Measurements from ENCODE around the gene BAIAP2. TPM values are rescaled to one million over a fixed set of nuclear protein-coding genes. Genes with fewer than 3 reads are reported as not detected.
"Not testable (repeated sequence)": the region's sequence is repeated elsewhere in the genome, so short reads cannot be mapped to it uniquely, and the experiment has no call there.

The BAIAP2 gene
- total RNA-seq, 1 donor from 2014 or later = 111 TPM

DNA sequence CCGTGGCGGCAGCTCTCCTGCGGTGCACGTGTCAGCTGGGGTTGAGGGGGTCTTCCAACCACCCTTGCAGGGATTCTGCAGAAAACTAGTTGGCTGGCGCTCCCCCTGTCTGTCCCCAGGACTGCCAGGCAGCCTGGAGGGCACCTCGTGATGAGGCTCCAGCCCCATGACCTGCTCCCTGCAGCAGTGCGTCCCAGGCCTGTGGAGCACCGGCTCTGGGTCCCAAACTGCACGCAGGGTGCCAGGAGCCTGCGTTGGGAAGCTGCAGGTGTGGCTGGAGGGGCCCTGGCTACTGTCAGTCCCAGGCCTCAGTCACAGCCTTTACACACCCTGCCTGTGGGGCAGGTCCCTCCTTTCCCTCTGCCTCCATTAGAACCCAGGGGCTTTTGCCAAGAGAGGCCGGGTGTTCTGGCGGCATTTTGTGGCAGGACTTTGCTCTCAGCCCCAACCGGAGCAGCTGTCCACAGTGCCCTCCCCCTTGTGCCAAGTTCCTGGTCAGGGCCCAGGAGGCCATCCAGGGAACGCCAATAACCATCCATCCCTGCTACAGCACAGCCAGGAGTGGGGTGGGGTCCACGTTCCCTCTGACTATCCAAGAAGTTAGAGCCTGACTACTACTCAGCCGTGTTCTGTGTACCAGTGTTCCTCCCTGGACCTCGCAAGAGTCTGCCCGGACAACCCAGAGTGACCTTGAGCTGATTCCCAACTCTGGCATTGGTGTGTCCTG is 34.2 kb upstream of the BAIAP2 start:
- ATAC-seq = no peak

DNA sequence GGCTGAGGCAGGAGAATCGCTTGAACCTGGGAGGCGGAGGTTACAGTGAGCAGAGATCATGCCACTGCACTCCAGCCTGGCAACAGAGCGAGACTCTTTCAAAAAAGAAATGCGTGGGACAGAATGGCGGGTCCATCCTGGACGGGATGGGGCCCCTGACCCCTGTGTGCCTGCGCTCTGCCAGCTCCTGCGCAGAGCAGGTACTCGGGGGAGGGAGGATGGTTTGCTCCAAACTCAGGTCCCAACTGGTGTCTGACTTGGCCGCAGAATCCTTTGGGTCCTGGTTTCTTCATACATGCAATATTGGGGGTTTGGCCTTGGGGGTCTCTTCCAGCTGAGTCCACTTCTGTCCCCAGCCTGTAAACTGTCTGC is 33.0 kb upstream of the BAIAP2 start:
- ATAC-seq = no peak

DNA sequence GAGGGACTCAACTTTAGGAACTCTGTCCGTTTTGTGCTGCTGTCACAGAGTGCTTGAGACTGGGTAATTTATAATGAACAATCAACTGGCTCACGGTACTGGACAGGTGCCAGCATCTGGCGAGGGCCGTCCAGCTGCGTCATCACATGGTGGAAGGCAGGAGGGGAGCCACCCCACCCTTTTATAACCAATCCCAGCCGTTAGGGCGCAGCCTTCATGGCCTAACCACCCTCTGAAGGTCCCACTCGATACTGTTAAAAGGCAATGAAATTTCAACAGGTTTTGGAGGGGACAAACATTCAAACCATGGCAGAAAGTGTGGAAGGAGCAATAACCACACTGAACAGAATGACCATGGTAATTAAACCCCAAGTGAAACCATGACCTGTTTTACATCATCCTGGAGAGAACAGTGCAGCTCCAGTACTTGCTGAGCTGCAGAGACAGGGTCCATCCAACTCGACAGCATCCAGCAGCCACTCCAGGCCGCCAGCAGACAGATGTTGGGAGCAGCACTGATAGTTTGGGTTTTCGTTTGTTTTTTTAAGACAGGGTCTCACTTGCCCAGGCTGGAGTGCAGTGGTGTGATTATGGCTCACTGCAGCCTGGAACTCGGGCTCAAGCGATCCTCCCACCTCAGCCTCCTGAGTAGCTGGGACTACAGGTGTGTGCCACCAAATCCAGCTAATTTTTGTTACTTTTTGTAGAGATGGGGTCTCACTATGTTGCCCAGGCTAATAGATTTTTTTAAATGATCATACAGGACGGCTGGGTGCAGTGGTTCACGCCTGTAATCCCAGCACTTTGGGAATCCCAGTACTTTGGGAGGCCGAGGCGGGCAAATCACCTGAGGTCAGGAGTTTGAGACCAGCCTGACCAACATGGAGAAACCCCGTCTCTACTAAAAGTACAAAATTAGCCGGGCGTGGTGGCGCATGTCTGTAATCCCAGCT is 32.3 kb upstream of the BAIAP2 start:
- peak; percentile 49 for ATAC-seq

DNA sequence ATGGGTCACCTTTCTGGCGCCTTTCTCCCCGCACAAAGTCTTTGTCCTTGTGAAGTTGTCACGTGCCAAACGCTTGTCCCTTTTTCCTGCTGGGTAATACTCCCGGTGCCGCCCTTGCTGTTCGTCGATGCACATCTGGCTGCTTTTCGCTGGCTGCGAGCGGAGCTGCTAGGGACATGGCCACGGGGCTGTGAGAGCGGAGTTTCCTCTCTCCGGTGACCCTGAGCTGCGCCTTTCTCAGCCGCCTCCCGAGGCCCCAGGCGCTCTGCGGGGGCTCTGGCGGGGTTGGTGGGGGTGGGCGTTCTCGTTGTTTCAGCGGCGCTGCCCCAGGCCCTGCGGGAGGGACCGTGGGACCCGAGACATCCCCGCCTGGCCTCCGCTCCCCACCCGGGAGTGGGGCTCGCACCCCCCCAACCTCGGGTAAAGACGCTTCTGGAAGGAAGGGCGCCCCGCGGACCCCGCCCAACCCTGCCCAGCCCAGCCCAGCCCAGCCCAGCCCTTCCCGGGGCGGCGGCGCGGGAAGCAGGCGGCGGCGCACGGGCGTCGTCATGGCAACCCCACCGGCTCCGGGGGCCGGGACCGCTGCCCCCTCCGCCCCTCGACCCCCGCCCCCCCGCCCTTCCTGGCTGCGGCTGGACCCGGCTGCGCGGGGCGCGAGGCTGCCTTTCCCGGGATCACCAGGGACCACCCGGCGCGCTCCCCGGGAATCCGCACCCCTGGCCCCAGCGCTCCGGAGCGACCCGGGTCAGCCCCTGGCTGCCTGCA is 31.1 kb upstream of the BAIAP2 start:
- peak; percentile 36 for ATAC-seq

DNA sequence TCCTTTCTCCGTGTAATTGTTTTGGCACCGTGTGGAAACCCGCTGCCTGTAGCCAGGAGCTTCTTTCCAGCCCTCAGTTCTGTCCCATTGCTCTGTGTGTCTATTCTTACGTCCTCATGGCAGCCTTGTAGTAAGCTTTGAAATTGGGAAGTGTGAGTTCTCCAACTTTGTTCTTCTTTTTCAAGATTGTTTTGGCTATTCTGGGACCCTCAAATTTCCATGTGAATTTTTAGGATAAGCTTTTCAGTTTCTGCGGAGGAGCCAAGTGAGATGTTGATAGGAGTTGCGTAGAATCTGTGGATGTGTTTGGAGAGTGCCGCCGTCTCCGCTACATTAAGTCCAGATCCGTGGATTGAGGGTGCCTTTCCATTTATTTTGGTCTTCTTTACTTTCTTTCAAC is 28.1 kb upstream of the BAIAP2 start:
- no peak for ATAC-seq

DNA sequence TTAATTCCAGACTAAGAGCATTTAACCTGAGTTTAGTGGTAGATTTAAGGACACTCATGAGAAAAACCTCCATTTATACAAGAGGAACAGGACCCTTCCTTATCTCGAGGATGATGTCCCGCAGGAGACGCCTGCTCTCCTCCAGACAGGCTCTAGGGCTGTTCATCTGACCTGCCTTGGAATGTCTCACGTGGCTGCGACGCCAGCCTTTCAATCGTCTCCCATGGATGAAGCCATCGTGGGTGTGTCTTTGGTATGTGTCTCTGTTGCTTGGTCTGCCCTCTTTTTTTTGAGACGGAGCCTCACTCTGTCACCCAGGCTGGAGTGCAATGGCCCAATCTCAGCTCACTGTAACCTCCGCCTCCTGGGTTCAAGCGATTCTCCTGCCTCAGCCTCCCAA is 26.8 kb upstream of the BAIAP2 start:
- no peak for ATAC-seq

DNA sequence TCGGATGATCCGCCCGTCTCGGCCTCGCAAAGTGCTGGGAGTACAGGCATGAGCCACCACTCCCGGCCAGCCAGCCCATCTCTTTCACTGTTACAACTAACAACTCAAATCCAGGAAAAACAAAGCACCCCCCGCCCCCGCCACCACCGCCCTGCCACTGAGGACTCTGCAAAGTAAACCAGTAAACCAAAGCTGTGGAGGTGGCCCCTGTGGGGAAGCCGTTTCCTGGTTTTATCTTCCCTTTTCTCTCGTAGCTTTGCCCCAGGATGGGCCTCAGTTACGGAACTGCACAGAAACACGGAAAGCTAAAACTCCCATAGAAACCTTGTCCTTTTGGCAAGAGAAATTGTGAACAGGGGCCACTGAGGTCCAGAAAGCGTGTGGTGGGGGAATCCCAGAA is 25.8 kb upstream of the BAIAP2 start:
- no peak for ATAC-seq

DNA sequence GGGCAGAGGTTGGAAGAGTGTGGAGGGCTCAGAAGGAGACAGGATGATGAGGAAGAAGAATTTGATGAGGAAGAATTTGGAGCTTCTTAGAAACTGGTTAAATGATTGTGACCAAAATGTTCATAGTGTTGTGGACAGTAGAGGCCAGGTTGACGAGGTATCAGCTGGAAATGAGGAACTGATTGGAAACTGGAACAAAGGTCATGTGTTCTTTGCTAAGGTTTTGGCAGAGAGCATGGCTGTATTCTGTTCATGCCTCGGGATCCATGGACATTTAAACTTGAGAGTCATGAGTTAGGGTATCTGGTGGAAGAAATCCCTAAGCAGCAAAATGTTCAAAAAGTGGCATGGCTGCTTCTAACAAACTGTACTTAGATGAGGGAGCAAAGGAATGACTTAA is 24.0 kb upstream of the BAIAP2 start:
- ATAC-seq = no peak

DNA sequence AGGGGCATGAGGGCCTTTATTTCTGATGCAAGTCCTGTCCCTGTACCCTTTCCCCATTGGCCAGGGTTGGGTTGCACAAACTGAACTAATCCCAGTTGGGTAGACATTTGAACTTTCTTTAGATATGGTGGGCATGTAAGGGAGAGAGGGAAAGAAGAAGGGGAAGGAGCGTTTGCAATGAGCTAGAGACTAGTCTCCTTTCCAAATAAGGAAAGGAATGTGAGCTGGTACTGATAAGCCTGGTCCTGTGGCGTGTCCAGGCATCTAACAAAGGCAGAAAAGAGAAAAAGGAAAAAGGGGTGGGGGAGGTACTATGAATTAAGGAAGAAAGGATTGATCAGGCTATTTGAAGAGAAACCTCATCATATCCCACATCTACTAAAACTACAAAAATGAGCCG is 23.0 kb upstream of the BAIAP2 start:
- no peak for ATAC-seq

DNA sequence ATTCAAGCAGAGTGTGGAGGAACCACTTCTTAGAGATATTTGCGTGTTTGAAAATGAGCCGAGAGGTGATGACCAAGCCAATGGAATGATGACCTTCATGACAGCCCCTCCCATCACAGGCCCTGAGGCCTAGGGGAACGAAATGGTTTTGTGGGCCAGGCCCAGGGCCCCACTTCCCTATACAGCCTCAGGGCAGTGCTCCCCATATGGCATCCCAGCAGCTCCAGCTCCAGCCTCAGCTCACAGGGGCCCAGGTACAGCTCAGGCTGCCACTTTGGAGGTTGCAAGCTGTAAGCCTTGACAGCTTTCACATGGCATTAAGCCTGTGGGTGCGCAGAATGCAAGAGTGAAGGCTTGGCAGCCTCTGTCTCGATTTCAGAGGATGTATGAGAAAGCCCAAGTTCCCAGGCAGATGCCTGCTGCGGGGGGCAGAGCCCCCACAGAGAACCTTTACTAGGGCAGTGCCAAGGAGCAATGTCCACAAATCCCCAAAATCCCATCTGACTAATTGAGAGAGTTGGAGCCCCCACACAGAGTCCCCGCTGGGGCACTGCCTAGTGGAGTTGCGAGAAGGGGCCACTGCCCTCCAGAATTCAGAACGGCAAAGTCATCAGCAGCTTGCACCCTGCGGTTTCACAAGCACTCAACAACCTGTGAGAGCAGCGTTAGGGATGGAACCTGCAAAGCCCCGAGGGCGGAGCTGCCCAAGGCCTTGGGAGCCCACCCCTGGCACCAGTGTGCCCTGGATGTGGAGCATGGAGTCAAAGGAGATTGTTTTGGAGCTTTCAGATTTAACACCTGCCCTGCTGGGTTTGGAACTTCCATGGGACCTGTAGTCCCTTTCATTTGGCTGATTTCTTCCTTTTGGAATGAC is 22.1 kb upstream of the BAIAP2 start:
- ATAC-seq = no peak

DNA sequence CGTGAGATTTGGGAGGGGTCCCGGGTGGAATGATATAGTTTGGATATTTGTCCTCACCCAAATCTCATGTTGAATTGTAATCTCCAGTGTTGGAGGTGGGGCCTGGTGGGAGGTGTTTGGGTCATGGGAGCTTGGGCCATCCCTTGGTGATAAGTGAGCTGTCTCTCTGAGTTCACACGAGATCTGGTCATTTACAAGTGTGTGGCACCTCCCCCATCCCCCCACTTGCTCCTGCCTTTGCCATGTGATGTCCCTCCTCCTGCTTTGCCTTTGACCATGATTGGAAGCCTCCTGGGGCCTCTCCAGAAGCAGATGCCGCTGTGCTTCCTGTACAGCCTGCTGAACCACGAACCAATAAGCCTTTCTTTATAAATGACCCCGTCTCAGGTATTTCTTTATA is 21.3 kb upstream of the BAIAP2 start:
- no peak for ATAC-seq

DNA sequence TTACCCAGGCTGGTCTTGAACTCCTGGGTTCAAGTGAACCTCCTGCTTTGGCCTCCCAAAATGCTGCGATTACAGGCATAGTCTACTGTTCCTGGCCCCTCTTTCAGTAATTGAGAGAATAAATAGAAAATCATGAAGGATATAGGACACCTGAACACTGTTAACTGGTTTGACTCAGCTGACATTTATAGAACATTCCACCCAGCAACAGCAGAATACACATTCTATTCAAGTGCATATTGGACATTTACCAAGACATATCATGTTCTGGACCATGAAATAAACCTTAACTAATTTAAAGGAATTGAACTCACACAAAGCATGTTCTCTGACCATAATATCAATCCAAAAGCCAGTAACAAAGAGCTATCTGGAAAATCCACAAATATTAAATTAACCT is 19.8 kb upstream of the BAIAP2 start:
- ATAC-seq = no peak

DNA sequence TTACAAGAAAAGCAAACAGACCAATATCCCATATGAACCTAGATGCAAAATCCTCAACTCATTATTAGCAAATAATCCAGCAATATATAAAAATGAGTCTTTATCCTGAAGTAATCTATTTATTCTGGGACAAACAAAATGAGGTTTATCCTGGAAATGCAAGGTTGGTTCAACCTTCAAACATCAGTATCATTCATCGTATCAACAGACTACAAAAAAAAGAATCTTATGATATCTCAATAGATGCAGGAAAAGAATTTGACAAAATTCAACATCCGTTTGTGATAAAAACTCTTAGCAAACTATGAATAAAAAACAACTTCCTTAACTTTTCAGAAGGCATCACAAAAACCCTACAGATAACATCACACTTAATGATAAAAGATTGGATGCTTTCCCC is 18.4 kb upstream of the BAIAP2 start:
- no peak for ATAC-seq

DNA sequence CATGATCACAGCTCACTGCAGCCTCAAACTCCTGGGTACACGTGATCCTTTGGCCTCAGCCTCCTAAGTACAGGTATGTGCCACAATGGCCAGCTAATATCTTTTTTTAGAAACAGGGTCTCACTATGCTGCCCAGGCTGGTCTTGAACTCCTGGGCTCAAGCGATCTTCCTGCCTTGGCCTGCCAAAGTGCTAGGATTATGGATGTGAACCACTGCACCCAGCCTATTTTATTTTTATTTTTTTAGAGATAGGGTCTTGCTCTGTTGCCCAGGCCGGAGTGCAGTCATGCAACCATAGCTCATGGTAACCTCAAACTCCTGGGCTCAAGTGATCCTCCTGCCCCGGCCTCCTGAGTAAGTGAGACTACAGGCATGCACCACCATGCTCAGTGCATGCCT is 17.6 kb upstream of the BAIAP2 start:
- not testable (repeated sequence) for ATAC-seq

DNA sequence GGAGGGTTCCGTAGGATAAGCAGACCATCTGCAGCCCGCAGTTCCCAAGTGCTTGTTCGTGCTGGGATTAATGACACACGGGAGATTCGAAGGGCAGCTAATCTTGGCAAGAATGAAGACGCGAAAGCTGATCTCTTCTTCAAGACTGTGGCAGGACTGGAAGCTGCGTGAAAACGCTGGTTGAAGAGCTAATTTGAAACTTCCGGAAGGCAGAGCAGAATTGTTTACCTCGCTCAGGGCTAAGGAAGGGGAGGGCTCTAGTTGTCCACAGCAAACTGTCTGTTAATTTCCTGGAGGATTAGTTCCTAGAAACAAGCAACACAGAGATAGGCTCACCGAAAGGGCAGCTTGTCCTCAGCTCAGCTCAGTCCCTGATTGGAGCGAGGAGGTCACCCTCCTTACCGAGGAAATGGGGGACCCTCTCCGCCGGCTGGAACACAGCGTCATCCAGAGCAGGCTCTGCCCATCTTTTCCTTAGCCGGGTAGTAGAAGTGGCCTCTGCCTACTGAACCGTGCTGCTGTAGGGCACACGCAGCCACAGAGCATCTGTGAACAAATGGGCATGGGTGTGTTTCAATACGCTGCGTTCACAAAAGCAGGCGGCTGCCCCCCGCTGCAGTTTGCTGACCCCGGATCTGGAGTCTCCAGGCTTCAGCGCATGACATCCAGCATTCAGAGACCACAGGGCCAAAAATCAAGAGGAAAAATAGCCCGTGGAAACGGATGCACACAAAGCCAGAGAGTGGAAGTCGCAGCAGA is 16.7 kb upstream of the BAIAP2 start:
- peak; percentile 3 for ATAC-seq

DNA sequence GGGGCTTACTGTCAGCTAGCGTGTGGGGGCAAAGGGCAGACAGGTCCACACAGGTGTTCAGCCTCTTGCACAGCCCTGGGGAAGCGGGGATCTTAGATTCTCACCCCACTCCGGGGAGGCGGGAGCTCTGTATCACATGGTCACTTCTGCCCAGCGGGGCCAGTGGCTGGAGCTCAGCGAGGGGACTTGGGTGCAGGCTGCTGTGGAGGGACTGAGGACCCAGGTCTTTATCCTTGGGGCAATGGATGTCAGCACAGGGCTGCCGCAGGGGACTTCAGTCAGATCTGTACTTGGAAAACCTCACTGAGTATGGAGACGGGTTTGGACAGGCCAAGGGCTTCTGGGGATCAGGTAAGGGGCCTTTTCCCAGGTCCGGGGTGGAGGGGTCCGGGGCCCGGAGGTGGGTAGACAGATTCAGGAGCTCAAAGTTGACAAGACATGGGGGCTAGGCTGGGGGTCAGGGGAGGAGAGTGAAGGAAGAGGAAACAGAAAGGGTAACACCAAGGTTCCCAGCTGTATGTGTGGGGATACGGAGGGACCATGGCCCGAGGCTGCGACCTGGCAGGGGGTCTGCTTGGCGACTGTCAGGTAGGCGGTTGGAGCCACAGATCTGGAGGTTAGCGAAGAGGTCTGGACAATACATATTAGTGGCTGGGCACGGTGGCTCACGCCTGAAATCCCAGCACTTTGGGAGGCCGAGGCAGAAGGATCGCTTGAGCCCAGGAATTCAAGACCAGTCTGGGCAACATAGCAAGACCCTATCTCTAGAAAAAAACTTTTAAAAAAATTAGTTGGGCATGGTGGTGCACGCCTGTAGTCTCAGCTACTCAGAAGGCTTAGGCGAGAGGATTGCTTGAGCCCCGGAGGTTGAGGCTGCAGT is 15.1 kb upstream of the BAIAP2 start:
- ATAC-seq = peak; percentile 2

DNA sequence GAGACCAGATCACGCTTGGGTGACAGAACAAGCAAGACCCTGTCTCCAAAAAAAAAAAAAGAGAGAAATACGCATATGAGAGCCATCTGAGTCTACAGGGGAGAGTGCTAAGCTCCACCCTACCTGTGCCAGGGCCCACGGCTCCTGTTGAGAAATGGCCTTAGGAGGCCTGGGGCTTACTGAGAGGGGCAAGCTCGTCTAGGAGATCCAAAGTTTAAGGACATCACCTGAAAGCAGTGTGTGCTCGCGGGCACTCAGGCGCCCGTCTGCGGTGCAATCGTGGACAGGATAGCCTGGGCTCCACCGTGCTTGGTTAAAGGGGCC is 14.5 kb upstream of the BAIAP2 start:
- no peak for ATAC-seq

DNA sequence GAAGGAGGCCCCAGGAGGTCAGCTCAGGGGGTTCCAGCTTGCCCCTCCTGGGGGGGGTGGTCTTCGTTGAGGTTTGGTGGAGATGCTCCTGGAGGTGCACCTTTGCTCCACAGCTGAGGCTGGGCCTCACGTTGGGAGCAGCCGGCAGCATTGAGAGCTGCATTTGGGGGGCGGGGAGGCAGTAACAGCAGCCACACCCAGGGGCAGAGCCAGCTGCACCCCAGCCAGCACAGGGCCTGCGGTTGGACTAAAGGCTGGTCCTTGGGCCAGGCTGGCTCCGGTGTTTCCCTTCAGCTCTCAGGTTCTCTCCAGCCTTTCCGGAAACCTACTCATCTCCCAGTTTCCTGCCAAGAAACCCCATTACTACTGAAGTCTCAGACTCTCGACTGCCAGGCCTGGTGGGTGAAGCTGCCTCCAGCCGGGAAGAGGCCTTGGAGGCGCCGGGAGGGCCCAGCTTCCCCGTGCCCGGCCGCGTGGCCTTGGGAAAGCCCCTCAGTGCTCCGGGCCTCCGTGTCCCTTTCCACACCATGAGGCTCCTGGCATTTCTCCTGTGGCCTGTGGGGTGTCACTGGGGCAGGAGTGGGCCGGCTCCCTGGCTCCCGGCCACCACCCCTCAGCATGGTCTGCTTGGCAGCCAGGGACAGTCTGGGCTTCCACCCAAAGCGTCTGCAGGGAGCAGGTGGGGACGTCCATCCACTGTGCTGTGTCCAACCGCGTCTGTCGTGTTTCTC is 14.0 kb upstream of the BAIAP2 start:
- ATAC-seq = peak; percentile 66

DNA sequence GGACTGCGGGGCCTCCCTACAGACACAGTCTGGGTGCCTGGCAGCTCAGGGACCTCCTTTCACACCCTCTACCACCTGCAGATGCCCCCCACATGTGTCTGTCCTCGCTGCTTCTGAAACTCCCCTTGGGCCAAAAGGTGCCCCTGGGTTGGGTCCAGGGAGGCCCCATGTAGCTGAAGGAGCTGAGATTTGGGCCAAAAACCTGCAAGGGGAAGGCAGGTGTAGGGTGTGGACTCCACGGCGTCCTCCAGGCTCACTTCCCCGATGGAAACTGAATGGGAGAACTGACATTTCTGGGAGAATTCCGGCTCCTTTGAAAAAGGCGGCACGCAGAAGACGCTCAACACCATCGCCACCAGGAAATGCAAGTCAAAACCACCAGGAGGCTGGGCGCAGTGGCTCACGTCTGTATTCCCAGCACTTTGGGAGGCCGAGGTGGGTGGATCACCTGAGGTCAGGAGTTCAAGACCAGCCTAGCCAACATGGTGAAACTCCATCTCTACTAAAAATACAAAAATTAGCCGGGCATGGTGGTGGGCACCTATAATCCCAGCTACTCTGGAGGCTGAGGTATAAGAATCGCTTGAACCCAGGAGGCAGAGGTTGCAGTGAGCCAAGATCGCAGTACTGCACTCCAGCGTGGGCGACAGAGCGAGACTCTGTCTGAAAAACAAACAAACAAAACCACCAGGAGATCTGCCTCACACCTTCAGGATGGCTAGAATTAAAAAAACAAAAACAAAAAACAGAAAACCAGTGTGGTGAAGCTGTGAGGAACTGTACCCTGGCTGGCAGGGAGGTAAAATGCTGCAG is 13.2 kb upstream of the BAIAP2 start:
- ATAC-seq = no peak

Measured in esophagus mucosa (tissue), 1 donor.